ENCODE measurements around the gene SMURF1.

The SMURF1 gene

GRCh38 chr7:99126921-99127553 lies 16.9 kb downstream of the SMURF1 start:
- Histone ChIP-seq H3K36me3 (ENCODE audit: insufficient read depth, low read depth, low read length) (no peaks in the 10 kb centered on the region), H3K9me3 (ENCODE audit: insufficient read depth, low read depth, low read length) (no peaks in the 10 kb centered on the region), H3K27me3 (ENCODE audit: insufficient read depth, low read length) (no peaks in the 10 kb centered on the region), H3K9ac (ENCODE audit: low read depth, low read length) (0 out of 2 replicates have a peak overlapping the region, but pooled peaks have one; percentile 35), H3K27ac (ENCODE audit: low read length) (no peak overlapping the region), H3K4me1 (ENCODE audit: insufficient read depth, low read length) (peaks cover 5% of the 10 kb centered on the region), H3K4me3 (ENCODE audit: low read length) (no peak overlapping the region)

GRCh38 chr7:99125505-99125865 lies 18.4 kb downstream of the SMURF1 start:
- no peak overlapping the region for H3K4me3 ChIP-seq (ENCODE audit: low read length)
- peaks cover 5% of the 10 kb centered on the region for H3K4me1 ChIP-seq (ENCODE audit: insufficient read depth, low read length)
- no peak overlapping the region for H3K27ac ChIP-seq (ENCODE audit: low read length)

GRCh38 chr7:99124751-99125504 lies 19.0 kb downstream of the SMURF1 start:
- H3K9ac ChIP-seq (ENCODE audit: low read depth, low read length), result no peak overlapping the region
- H3K4me1 ChIP-seq (ENCODE audit: insufficient read depth, low read length), result peaks cover 5% of the 10 kb centered on the region
- no peaks in the 10 kb centered on the region for H3K9me3 ChIP-seq (ENCODE audit: insufficient read depth, low read depth, low read length)
- H3K4me3 ChIP-seq (ENCODE audit: low read length), result no peak overlapping the region
- no peaks in the 10 kb centered on the region for H3K27me3 ChIP-seq (ENCODE audit: insufficient read depth, low read length)
- no peak overlapping the region for H3K27ac ChIP-seq (ENCODE audit: low read length)
- peaks cover 6% of the 10 kb centered on the region; the same call in 1 of the 2 replicates for H3K36me3 ChIP-seq (ENCODE audit: insufficient read depth, low read depth, low read length)

More at GRCh38 chr7:99125505-99125865, 18.4 kb downstream of the SMURF1 start:
- Histone ChIP-seq H3K27me3 (ENCODE audit: insufficient read depth, low read length) (no peaks in the 10 kb centered on the region), H3K36me3 (ENCODE audit: insufficient read depth, low read depth, low read length) (0 out of 2 replicates have a peak, but pooled peaks cover under 1% of the 10 kb centered on the region), H3K9ac (ENCODE audit: low read depth, low read length) (no peak overlapping the region), H3K9me3 (ENCODE audit: insufficient read depth, low read depth, low read length) (no peaks in the 10 kb centered on the region)

- Histone ChIP-seq H3K27me3 (ENCODE audit: insufficient read depth, low read length) (no peaks in the 10 kb centered on the region), H3K9me3 (ENCODE audit: insufficient read depth, low read depth, low read length) (no peaks in the 10 kb centered on the region), H3K4me3 (ENCODE audit: low read length) (no peak overlapping the region), H3K36me3 (ENCODE audit: insufficient read depth, low read depth, low read length) (peaks cover 6% of the 10 kb centered on the region; the same call in 1 of the 2 replicates), H3K4me1 (ENCODE audit: insufficient read depth, low read length) (peaks cover 5% of the 10 kb centered on the region), H3K9ac (ENCODE audit: low read depth, low read length) (no peak overlapping the region), H3K27ac (ENCODE audit: low read length) (no peak overlapping the region)
Measured at GRCh38 chr7:99124236-99124635, 19.7 kb downstream of the SMURF1 start.

GRCh38 chr7:99123571-99124033 lies 20.3 kb downstream of the SMURF1 start:
- H3K4me1 ChIP-seq (ENCODE audit: insufficient read depth, low read length), result peaks cover 5% of the 10 kb centered on the region
- no peak overlapping the region for H3K9ac ChIP-seq (ENCODE audit: low read depth, low read length)
- no peaks in the 10 kb centered on the region for H3K27me3 ChIP-seq (ENCODE audit: insufficient read depth, low read length)
- H3K27ac ChIP-seq (ENCODE audit: low read length), result no peak overlapping the region
- H3K9me3 ChIP-seq (ENCODE audit: insufficient read depth, low read depth, low read length), result no peaks in the 10 kb centered on the region
- no peak overlapping the region for H3K4me3 ChIP-seq (ENCODE audit: low read length)
- H3K36me3 ChIP-seq (ENCODE audit: insufficient read depth, low read depth, low read length), result peaks cover 6% of the 10 kb centered on the region; the same call in 1 of the 2 replicates

- H3K9ac ChIP-seq (ENCODE audit: low read depth, low read length), result no peak overlapping the region
- no peaks in the 10 kb centered on the region for H3K9me3 ChIP-seq (ENCODE audit: insufficient read depth, low read depth, low read length)
- H3K4me1 ChIP-seq (ENCODE audit: insufficient read depth, low read length), result peaks cover 5% of the 10 kb centered on the region
- H3K27ac ChIP-seq (ENCODE audit: low read length), result no peak overlapping the region
- H3K4me3 ChIP-seq (ENCODE audit: low read length), result no peak overlapping the region
- peaks cover 6% of the 10 kb centered on the region; the same call in 1 of the 2 replicates for H3K36me3 ChIP-seq (ENCODE audit: insufficient read depth, low read depth, low read length)
- H3K27me3 ChIP-seq (ENCODE audit: insufficient read depth, low read length), result no peaks in the 10 kb centered on the region
Measured at GRCh38 chr7:99122762-99123161, 21.1 kb downstream of the SMURF1 start.

GRCh38 chr7:99121496-99122021 lies 22.3 kb downstream of the SMURF1 start:
- H3K36me3 ChIP-seq (ENCODE audit: insufficient read depth, low read depth, low read length), result peaks cover 6% of the 10 kb centered on the region; the same call in 1 of the 2 replicates
- H3K4me1 ChIP-seq (ENCODE audit: insufficient read depth, low read length), result no peaks in the 10 kb centered on the region; the same call in 1 of the 2 replicates
- no peak overlapping the region for H3K4me3 ChIP-seq (ENCODE audit: low read length)
- no peaks in the 10 kb centered on the region for H3K9me3 ChIP-seq (ENCODE audit: insufficient read depth, low read depth, low read length)
- H3K27ac ChIP-seq (ENCODE audit: low read length), result no peak overlapping the region
- no peak overlapping the region for H3K9ac ChIP-seq (ENCODE audit: low read depth, low read length)
- no peaks in the 10 kb centered on the region for H3K27me3 ChIP-seq (ENCODE audit: insufficient read depth, low read length)

GRCh38 chr7:99120916-99121315 lies 23.0 kb downstream of the SMURF1 start:
- no peaks in the 10 kb centered on the region for H3K9me3 ChIP-seq (ENCODE audit: insufficient read depth, low read depth, low read length)
- no peaks in the 10 kb centered on the region; the same call in 1 of the 2 replicates for H3K4me1 ChIP-seq (ENCODE audit: insufficient read depth, low read length)
- H3K36me3 ChIP-seq (ENCODE audit: insufficient read depth, low read depth, low read length), result peaks cover 6% of the 10 kb centered on the region; the same call in 1 of the 2 replicates
- no peak overlapping the region for H3K9ac ChIP-seq (ENCODE audit: low read depth, low read length)
- no peak overlapping the region for H3K4me3 ChIP-seq (ENCODE audit: low read length)
- H3K27ac ChIP-seq (ENCODE audit: low read length), result no peak overlapping the region
- no peaks in the 10 kb centered on the region for H3K27me3 ChIP-seq (ENCODE audit: insufficient read depth, low read length)

- H3K27ac ChIP-seq (ENCODE audit: low read length), result no peak overlapping the region
- H3K4me1 ChIP-seq (ENCODE audit: insufficient read depth, low read length), result no peaks in the 10 kb centered on the region; the same call in 1 of the 2 replicates
- no peaks in the 10 kb centered on the region for H3K9me3 ChIP-seq (ENCODE audit: insufficient read depth, low read depth, low read length)
- no peak overlapping the region for H3K4me3 ChIP-seq (ENCODE audit: low read length)
- no peaks in the 10 kb centered on the region for H3K27me3 ChIP-seq (ENCODE audit: insufficient read depth, low read length)
- H3K9ac ChIP-seq (ENCODE audit: low read depth, low read length), result no peak overlapping the region
- H3K36me3 ChIP-seq (ENCODE audit: insufficient read depth, low read depth, low read length), result peaks cover 6% of the 10 kb centered on the region; the same call in 1 of the 2 replicates
Measured at GRCh38 chr7:99120501-99120900, 23.4 kb downstream of the SMURF1 start.

- H3K36me3 ChIP-seq (ENCODE audit: insufficient read depth, low read depth, low read length), result peaks cover 6% of the 10 kb centered on the region; the same call in 1 of the 2 replicates
- no peak overlapping the region for H3K27ac ChIP-seq (ENCODE audit: low read length)
- H3K27me3 ChIP-seq (ENCODE audit: insufficient read depth, low read length), result no peaks in the 10 kb centered on the region
- H3K4me1 ChIP-seq (ENCODE audit: insufficient read depth, low read length), result no peaks in the 10 kb centered on the region
- no peaks in the 10 kb centered on the region for H3K9me3 ChIP-seq (ENCODE audit: insufficient read depth, low read depth, low read length)
- H3K4me3 ChIP-seq (ENCODE audit: low read length), result no peak overlapping the region
- no peak overlapping the region for H3K9ac ChIP-seq (ENCODE audit: low read depth, low read length)
Measured at GRCh38 chr7:99118077-99118476, 25.8 kb downstream of the SMURF1 start.

- Histone ChIP-seq H3K27ac (ENCODE audit: low read length) (no peak overlapping the region), H3K4me3 (ENCODE audit: low read length) (no peak overlapping the region), H3K9me3 (ENCODE audit: insufficient read depth, low read depth, low read length) (no peaks in the 10 kb centered on the region), H3K27me3 (ENCODE audit: insufficient read depth, low read length) (no peaks in the 10 kb centered on the region), H3K36me3 (ENCODE audit: insufficient read depth, low read depth, low read length) (peaks cover 6% of the 10 kb centered on the region; the same call in 1 of the 2 replicates), H3K9ac (ENCODE audit: low read depth, low read length) (no peak overlapping the region), H3K4me1 (ENCODE audit: insufficient read depth, low read length) (peaks cover 14% of the 10 kb centered on the region)
Measured at GRCh38 chr7:99116144-99116543, 27.8 kb downstream of the SMURF1 start.

Data from iPS-20b (cell line).